Retinal pigment epithelial cell (primary cell): ENCODE data around the gene USP10.

Source experiments
- DNase-seq: peaks from one replicate; pipeline ENCODE4 v3.0.0-alpha.2; 2010; ENCODE audit warnings: low read depth
- H3K4me3 ChIP-seq: 2 replicates; pipeline ENCODE4 v1.5.1; 2011; ENCODE audit warnings: mild to moderate bottlenecking, low read length, control low read depth, moderate library complexity
- CTCF ChIP-seq: conservative IDR thresholded peaks from 2 replicates; pipeline ENCODE4 v1.5.1; 2011; ENCODE audit warnings: low read depth, low read length, control low read depth, inconsistent platforms

Gene USP10

GRCh38 chr16:84813141-84813934 lies 113.5 kb downstream of the USP10 start:
- DNase-seq, result no peak
- TF ChIP-seq CTCF, result no peak
- H3K4me3 ChIP-seq, result no peak overlapping the region

- TF ChIP-seq CTCF, result no peak
- no peak for DNase-seq
Measured at GRCh38 chr16:84815462-84815861, 115.7 kb downstream of the USP10 start.

GRCh38 chr16:84816023-84816422 lies 116.2 kb downstream of the USP10 start:
- no peak for TF ChIP-seq CTCF

More at GRCh38 chr16:84815462-84815861, 115.7 kb downstream of the USP10 start:
- H3K4me3 ChIP-seq, result no peak overlapping the region

GRCh38 chr16:84816485-84816884 lies 116.7 kb downstream of the USP10 start:
- no peak for DNase-seq
- TF ChIP-seq CTCF, result no peak
- H3K4me3 ChIP-seq, result no peak overlapping the region

More at GRCh38 chr16:84816023-84816422, 116.2 kb downstream of the USP10 start:
- no peak overlapping the region for H3K4me3 ChIP-seq
- no peak for DNase-seq

GRCh38 chr16:84817206-84817605 lies 117.4 kb downstream of the USP10 start:
- no peak for TF ChIP-seq CTCF
- H3K4me3 ChIP-seq, result no peak overlapping the region
- no peak for DNase-seq

GRCh38 chr16:84817613-84818012 lies 117.8 kb downstream of the USP10 start:
- no peak overlapping the region for H3K4me3 ChIP-seq
- no peak for DNase-seq
- no peak for TF ChIP-seq CTCF

GRCh38 chr16:84818133-84818532 lies 118.3 kb downstream of the USP10 start:
- DNase-seq, result no peak
- no peak overlapping the region for H3K4me3 ChIP-seq
- no peak for TF ChIP-seq CTCF
